T-cell (primary cell): Measurements from ENCODE around the gene PKD1L1. TPM values are rescaled to one million over a fixed set of nuclear protein-coding genes. Genes with fewer than 3 reads are reported as not detected.
A peak's percentile ranks its signal among the peaks of the same experiment; 100 is the strongest.
"Not testable (repeated sequence)": the region's sequence is repeated elsewhere in the genome, so short reads cannot be mapped to it uniquely, and the experiment has no call there.

Source experiments
- ATAC-seq, 4 experiments: fragments of 200-7000 bp in 3 of 4; fragments of 150-1000 bp in 1 of 4; cut with Tn5 transposase; replicated peaks in 1 of 4; 1 replicate in 3 of 4; 2 replicates in 1 of 4; pipeline ENCODE4 v1.10.0; 2021; ENCODE audit warnings: moderate library complexity in 3 of 4, mild to moderate bottlenecking in 2 of 4, moderate number of reproducible peaks in 1 of 4
- CTCF ChIA-PET, 2 donors: fragments of 300-600 bp; sonication (Branson Sonifier 250); formaldehyde crosslinking; loops; one replicate each; lab custom pipeline; 2022; ENCODE audit warnings: antibody characterized with exemption in 2 of 2; lab: Charles Lee
- POLR2A ChIA-PET, 2 donors: fragments of 300-600 bp; sonication (Branson Sonifier 250); formaldehyde crosslinking; loops; one replicate each; lab custom pipeline; 2022; ENCODE audit warnings: antibody characterized with exemption in 2 of 2; lab: Charles Lee
- DNase-seq, 35 experiments: peaks; one replicate each; pipeline versions ENCODE4 v3.0.0 to v3.0.0-alpha.2; 2013 to 2023
- H3K27ac ChIP-seq: one replicate; pipeline ENCODE4 v1.5.1; 2013; ENCODE audit warnings: low read length
- H3K27me3 ChIP-seq, 2 experiments: replicated peaks in 1 of 2; 1 replicate in 1 of 2; 2 replicates in 1 of 2; pipeline versions ENCODE4 v1.6.1 to v1.7.0; 2013; ENCODE audit warnings: low read length in 1 of 2, mixed read lengths in 1 of 2; ENCODE audit not compliant: control insufficient read depth in 2 of 2, insufficient read depth in 2 of 2; ENCODE audit errors: extremely low read depth in 1 of 2
- H3K36me3 ChIP-seq, 2 donors: 1 replicate in 1 of 2; 2 replicates in 1 of 2; pipeline versions ENCODE4 v1.6.1 to v1.7.0; 2013; ENCODE audit warnings: low read length in 1 of 2; ENCODE audit not compliant: control insufficient read depth in 2 of 2, insufficient read depth in 1 of 2; ENCODE audit errors: extremely low read depth in 1 of 2
- H3K4me1 ChIP-seq, 2 experiments: 1 replicate in 1 of 2; 2 replicates in 1 of 2; pipeline versions ENCODE4 v1.6.1 to v1.7.0; 2013; ENCODE audit warnings: low read length in 2 of 2, mixed read lengths in 1 of 2; ENCODE audit not compliant: insufficient read depth in 2 of 2, control insufficient read depth in 1 of 2; ENCODE audit errors: extremely low read depth in 1 of 2
- H3K4me3 ChIP-seq, 2 donors: 1 replicate in 1 of 2; 2 replicates in 1 of 2; pipeline versions ENCODE4 v1.5.1 to v1.7.0; 2013; ENCODE audit warnings: mild to moderate bottlenecking in 2 of 2, low read length in 1 of 2, moderate library complexity in 1 of 2; ENCODE audit not compliant: control insufficient read depth in 1 of 2; ENCODE audit errors: extremely low read depth in 1 of 2
- H3K9me3 ChIP-seq: 2 replicates; pipeline ENCODE4 v1.7.0; 2013
- H3K27ac Mint-ChIP-seq, 2 donors: one replicate each; pipeline ENCODE4 v1.8.0; 2020 to 2021; ENCODE audit warnings: mild to moderate bottlenecking in 2 of 2, mixed read lengths in 2 of 2
- H3K27me3 Mint-ChIP-seq, 2 donors: one replicate each; pipeline ENCODE4 v1.8.0; 2021 to 2022; ENCODE audit warnings: mixed read lengths in 2 of 2
- H3K36me3 Mint-ChIP-seq: one replicate; pipeline ENCODE4 v1.8.0; 2021; ENCODE audit warnings: mixed read lengths
- H3K4me1 Mint-ChIP-seq, 3 donors: one replicate each; pipeline ENCODE4 v1.8.0; 2020 to 2022; ENCODE audit warnings: mixed read lengths in 3 of 3, mild to moderate bottlenecking in 1 of 3
- H3K4me3 Mint-ChIP-seq, 3 donors: one replicate each; pipeline ENCODE4 v1.8.0; 2020 to 2022; ENCODE audit warnings: mild to moderate bottlenecking in 3 of 3, mixed read lengths in 3 of 3, moderate library complexity in 3 of 3
- H3K9me3 Mint-ChIP-seq, 3 donors: one replicate each; pipeline ENCODE4 v1.8.0; 2020 to 2022; ENCODE audit warnings: mixed read lengths in 3 of 3
- WGBS: methylation state at CpG from one replicate; pipeline ENCODE4 v1.1.5; 2013; ENCODE audit warnings: missing lambda C conversion rate; ENCODE audit not compliant: insufficient coverage; 5-methylcytosine and 5-hydroxymethylcytosine counted together
- total RNA-seq, 35 experiments: library from RNA in 6 of 35; stranded (reverse) in 6 of 35; fragments of 120-200 nt in 1 of 35; gene quantifications; one replicate each; pipeline versions ENCODE4 v1.2.1 to v1.2.4 and lab custom pipeline; 2013 to 2026

The PKD1L1 gene
- total RNA-seq, 5 donors from 2014 or later (not counting 1 experiment from before 2014, with no cell fraction given) = 0.30 to 0.76 (median 0.38) TPM

DNA sequence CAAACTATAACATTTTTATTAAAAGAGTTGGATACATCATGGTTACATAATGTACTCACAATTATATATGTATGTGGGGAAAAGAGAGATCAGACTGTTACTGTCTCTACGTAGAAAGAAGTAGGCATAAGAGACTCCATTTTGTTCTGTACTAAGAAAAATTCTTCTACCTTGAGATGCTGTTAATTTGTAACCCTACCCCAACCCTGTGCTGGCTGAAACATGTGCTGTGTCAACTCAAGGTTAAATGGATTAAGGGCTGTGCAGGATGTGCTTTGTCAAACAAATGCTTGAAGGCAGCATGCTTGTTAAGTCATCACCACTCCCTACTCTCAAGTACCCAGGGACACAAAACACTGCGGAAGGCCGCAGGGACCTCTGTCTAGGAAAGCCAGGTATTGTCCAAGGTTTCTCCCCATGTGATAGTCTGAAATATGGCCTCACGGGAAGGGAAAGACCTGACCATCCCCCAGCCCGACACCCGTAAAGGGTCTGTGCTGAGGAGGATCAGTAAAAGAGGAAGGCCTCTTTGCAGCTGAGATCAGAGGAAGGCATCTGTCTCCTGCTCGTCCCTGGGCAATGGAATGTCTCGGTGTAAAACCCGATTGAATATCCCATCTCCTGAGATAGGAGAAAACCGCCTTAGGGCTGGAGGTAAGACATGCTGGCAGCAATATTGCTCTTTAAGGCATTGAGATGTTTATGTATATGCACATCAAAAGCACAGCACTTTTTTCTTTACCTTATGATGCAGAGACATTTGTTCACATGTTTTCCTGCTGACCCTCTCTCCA is 41.5 kb upstream of the PKD1L1 start:
- not testable (repeated sequence) for ATAC-seq, H3K27ac Mint-ChIP-seq, H3K4me3 Mint-ChIP-seq, H3K9me3 ChIP-seq, H3K4me3 ChIP-seq, H3K36me3 Mint-ChIP-seq, H3K27me3 Mint-ChIP-seq, DNase-seq, H3K9me3 Mint-ChIP-seq, H3K27ac ChIP-seq, H3K36me3 ChIP-seq, H3K27me3 ChIP-seq
- WGBS = 93% methylated on average over 3 of the region's 10 CpGs
- ChIA-PET POLR2A (interaction anchor here in 1 of 2 donors (0.6 kb wide), 1 partner anchor 533 kb away, joined by 3 read pairs; no protein-coding TSS in a partner anchor), CTCF (interaction anchor here (0.6 to 2.3 kb wide), 3 partner anchors 23 to 121 kb away, joined by 3 to 12 read pairs (median 4); no protein-coding TSS in a partner anchor)
- H3K4me1 ChIP-seq = peaks cover 9 to 17% of the 10 kb centered on the region in 2 experiments
- peaks cover 20 to 21% (median 20%) of the 10 kb centered on the region in 3 donors for H3K4me1 Mint-ChIP-seq

DNA sequence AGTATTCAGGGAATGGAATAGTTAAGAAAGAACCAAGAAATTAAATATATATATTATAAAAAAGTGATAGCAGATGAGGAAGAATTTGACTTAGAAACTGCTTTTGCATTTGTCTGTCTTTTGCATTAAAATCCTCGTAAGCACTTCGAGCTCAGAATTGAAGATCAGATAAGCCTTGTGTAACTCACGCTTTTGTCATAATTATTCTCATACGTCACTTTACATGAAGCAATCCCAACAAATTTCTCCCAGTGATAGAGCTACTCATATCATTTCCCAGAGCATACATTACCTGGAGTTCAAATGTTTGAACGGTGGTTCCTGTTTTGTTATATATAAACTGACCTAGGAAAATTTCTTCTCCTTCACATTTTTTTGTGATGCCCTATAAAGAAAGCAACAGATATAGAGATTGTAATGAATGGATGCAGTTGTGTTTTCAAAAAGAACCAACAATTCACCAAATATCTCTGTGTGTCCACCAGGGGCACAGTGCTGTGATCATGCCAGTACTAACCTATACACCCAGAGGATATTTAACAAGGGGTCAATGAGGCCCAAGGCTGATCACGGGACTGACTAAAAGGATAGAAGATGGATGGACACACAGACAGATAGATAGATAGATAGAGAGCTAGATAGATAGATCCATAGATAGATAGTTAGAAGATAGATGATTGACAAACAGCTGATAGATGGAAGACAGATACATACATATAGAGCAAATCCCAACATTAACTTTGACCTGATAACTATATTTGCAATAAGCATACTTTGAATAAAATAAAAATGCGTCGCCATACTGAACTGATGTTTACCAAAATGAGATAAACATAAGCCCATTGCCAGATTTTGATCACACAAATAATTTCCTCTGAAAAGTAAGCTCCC is 40.5 kb upstream of the PKD1L1 start:
- Histone ChIP-seq H3K9me3 (no peaks in the 10 kb centered on the region), H3K27me3 (no peaks in the 10 kb centered on the region), H3K4me3 (no peak overlapping the region), H3K27ac (no peak overlapping the region), H3K36me3 (no peaks in the 10 kb centered on the region), H3K4me1 (peaks cover 9 to 17% of the 10 kb centered on the region in 2 experiments)
- no peaks in the 10 kb centered on the region for H3K36me3 Mint-ChIP-seq
- no peaks in the 10 kb centered on the region for H3K27me3 Mint-ChIP-seq
- H3K4me1 Mint-ChIP-seq = peaks cover 20 to 21% (median 20%) of the 10 kb centered on the region in 3 donors
- no peak overlapping the region for H3K27ac Mint-ChIP-seq
- no peak overlapping the region for H3K4me3 Mint-ChIP-seq
- CTCF ChIA-PET = interaction anchor here (0.6 to 2.3 kb wide), 5 partner anchors 19 to 122 kb away, joined by 3 to 12 read pairs (median 4); no protein-coding TSS in a partner anchor
- ATAC-seq (no peak), DNase-seq (no peak)
- H3K9me3 Mint-ChIP-seq = no peaks in the 10 kb centered on the region
- 100% methylated on average over 2 of the region's 8 CpGs for WGBS
- POLR2A ChIA-PET = interaction anchor here in 1 of 2 donors (0.6 kb wide), 1 partner anchor 534 kb away, joined by 3 read pairs; no protein-coding TSS in a partner anchor

DNA sequence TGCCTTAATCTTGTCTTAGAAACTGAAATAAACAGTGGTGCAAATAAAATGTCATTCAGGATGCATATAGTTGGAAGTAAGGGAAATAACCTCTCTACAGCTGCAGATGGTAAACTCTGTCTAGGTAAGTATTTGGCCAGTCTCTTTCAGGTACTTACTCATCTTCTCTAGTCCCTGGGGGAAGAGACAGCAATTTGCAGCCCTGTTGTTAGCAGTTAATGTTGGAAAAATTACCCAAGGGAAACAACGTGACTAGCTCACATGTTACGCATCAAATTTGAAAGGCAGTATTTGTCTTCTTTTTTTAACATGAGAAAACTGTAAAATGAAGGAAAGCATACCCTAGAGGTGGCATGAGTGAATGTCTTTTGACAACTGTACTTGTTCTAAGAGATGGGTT is 34.3 kb upstream of the PKD1L1 start:
- 70% methylated on average over 2 of the region's 2 CpGs for WGBS
- H3K36me3 ChIP-seq = peaks cover 0 to 9% of the 10 kb centered on the region in 2 donors
- H3K4me1 ChIP-seq = peaks cover 9 to 10% of the 10 kb centered on the region in 2 experiments
- ATAC-seq (no peak), DNase-seq (no peak)
- Mint-ChIP-seq H3K36me3 (peaks cover 12% of the 10 kb centered on the region), H3K4me3 (no peak overlapping the region), H3K27ac (no peak overlapping the region), H3K4me1 (peaks cover 18 to 23% (median 18%) of the 10 kb centered on the region in 3 donors), H3K27me3 (no peaks in the 10 kb centered on the region), H3K9me3 (no peaks in the 10 kb centered on the region)
- no peak overlapping the region for H3K4me3 ChIP-seq
- no peaks in the 10 kb centered on the region for H3K9me3 ChIP-seq
- POLR2A ChIA-PET = no interaction called here
- no peak overlapping the region for H3K27ac ChIP-seq
- CTCF ChIA-PET = interaction anchor here (1.0 to 1.4 kb wide), 3 partner anchors 14 to 128 kb away, joined by 3 to 5 read pairs (median 4); no protein-coding TSS in a partner anchor
- no peaks in the 10 kb centered on the region for H3K27me3 ChIP-seq

- H3K27me3 Mint-ChIP-seq, DNase-seq, H3K27ac ChIP-seq, CTCF ChIA-PET, H3K9me3 Mint-ChIP-seq, POLR2A ChIA-PET, H3K27me3 ChIP-seq, H3K9me3 ChIP-seq, H3K4me3 ChIP-seq, H3K4me3 Mint-ChIP-seq, ATAC-seq: not testable (repeated sequence)
- Histone ChIP-seq H3K36me3 (peaks cover 3 to 28% of the 10 kb centered on the region in 2 donors), H3K4me1 (peaks cover 9 to 10% of the 10 kb centered on the region in 2 experiments)
- Mint-ChIP-seq H3K4me1 (peaks cover 26 to 32% (median 29%) of the 10 kb centered on the region in 3 donors), H3K27ac (peak overlapping the region in 1 of 2 donors; percentile 23), H3K36me3 (peaks cover 26% of the 10 kb centered on the region)
- no CpG with 5 or more reads among the region's 5 CpGs for WGBS
Observed at GRCh38 chr7:47980648-47981047, 32.4 kb upstream of the PKD1L1 start.

DNA sequence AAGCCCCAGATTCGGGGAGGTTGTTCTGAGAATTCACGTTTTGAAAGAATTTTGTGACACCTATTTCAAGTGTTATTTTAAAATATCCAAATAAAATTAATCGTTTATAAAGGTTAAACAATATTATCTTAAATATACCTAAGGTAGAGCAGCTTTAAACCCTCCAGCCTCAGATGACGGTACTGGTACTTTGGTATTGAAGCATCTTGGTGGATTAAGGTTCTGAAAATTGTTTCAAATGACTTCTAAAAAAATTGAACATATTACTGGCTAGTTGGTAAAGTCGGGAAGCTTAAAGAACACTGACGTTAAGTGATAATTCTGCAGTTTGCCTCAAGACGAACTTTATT is 31.5 kb upstream of the PKD1L1 start:
- peaks cover 26 to 32% (median 29%) of the 10 kb centered on the region in 3 donors for H3K4me1 Mint-ChIP-seq
- CTCF ChIA-PET = no interaction called here
- H3K27ac ChIP-seq = peak overlapping the region; percentile 95
- H3K27me3 ChIP-seq = no peaks in the 10 kb centered on the region
- DNase-seq = no peak
- peak overlapping the region in 1 of 2 donors; percentile 90 for H3K4me3 ChIP-seq
- peaks cover 9 to 10% of the 10 kb centered on the region in 2 experiments for H3K4me1 ChIP-seq
- no peaks in the 10 kb centered on the region for H3K9me3 ChIP-seq
- WGBS = no CpG with 5 or more reads among the region's 7 CpGs
- POLR2A ChIA-PET = interaction anchor here in 1 of 2 donors (0.6 kb wide), 1 partner anchor 10 kb away, joined by 4 read pairs; no protein-coding TSS in a partner anchor
- peak overlapping the region; percentile 91 to 95 (median 94) for H3K4me3 Mint-ChIP-seq
- no peak for ATAC-seq
- peaks cover 3 to 33% of the 10 kb centered on the region in 2 donors for H3K36me3 ChIP-seq
- H3K27me3 Mint-ChIP-seq = no peaks in the 10 kb centered on the region
- no peaks in the 10 kb centered on the region for H3K9me3 Mint-ChIP-seq
- peak overlapping the region; percentile 99 to 100 for H3K27ac Mint-ChIP-seq
- peaks cover 26% of the 10 kb centered on the region for H3K36me3 Mint-ChIP-seq
